HEK293 (cell line): ENCODE data around the gene AMD1.

Experiments used
- KLF1 ChIP-seq: fragments of 450-650 bp; formaldehyde crosslinking; IDR thresholded peaks from 2 replicates; pipeline ENCODE4 v1.5.1; 2016; ENCODE audit warnings: missing biosample characterization, missing genetic modification characterization
- KLF8 ChIP-seq: fragments of 450-650 bp; formaldehyde crosslinking; IDR thresholded peaks from 2 replicates; pipeline ENCODE4 v1.5.1; 2016; ENCODE audit warnings: missing biosample characterization, missing genetic modification characterization
- OSR2 ChIP-seq: fragments of 450-650 bp; formaldehyde crosslinking; IDR thresholded peaks from 2 replicates; pipeline ENCODE4 v1.5.1; 2016; ENCODE audit warnings: missing biosample characterization, missing genetic modification characterization
- YY2 ChIP-seq: fragments of 450-650 bp; formaldehyde crosslinking; IDR thresholded peaks from 2 replicates; pipeline ENCODE4 v1.5.1; 2016; ENCODE audit warnings: missing biosample characterization, missing genetic modification characterization
- ZBTB17 ChIP-seq: fragments of 450-650 bp; formaldehyde crosslinking; IDR thresholded peaks from 2 replicates; pipeline ENCODE4 v1.5.1; 2016; ENCODE audit warnings: missing biosample characterization, missing genetic modification characterization
- ZNF202 ChIP-seq: fragments of 450-650 bp; formaldehyde crosslinking; IDR thresholded peaks from 2 replicates; pipeline ENCODE4 v1.5.1; 2016; ENCODE audit warnings: missing biosample characterization, missing genetic modification characterization, borderline replicate concordance
- ZNF350 ChIP-seq: fragments of 450-650 bp; formaldehyde crosslinking; IDR thresholded peaks from 2 replicates; pipeline ENCODE4 v1.5.0; 2017; ENCODE audit warnings: missing biosample characterization, mild to moderate bottlenecking, missing genetic modification characterization
- ZNF394 ChIP-seq: fragments of 450-650 bp; formaldehyde crosslinking; IDR thresholded peaks from 2 replicates; pipeline ENCODE4 v1.5.1; 2016; ENCODE audit warnings: missing biosample characterization, missing genetic modification characterization, mild to moderate bottlenecking, moderate library complexity, borderline replicate concordance
- ZNF549 ChIP-seq: fragments of 450-650 bp; IDR thresholded peaks from 2 replicates; pipeline ENCODE4 v1.5.1; 2018; ENCODE audit warnings: missing biosample characterization, missing genetic modification characterization, mild to moderate bottlenecking, inconsistent platforms, moderate library complexity
- ZNF677 ChIP-seq: fragments of 450-650 bp; IDR thresholded peaks from 2 replicates; pipeline ENCODE4 v1.5.0; 2018; ENCODE audit warnings: missing biosample characterization, mild to moderate bottlenecking, missing genetic modification characterization, moderate library complexity
- ZNF747 ChIP-seq: fragments of 450-650 bp; formaldehyde crosslinking; IDR thresholded peaks from 2 replicates; pipeline ENCODE4 v1.5.1; 2016; ENCODE audit warnings: missing biosample characterization, missing genetic modification characterization
- ZNF776 ChIP-seq: fragments of 450-650 bp; formaldehyde crosslinking; IDR thresholded peaks from 2 replicates; pipeline ENCODE4 v1.5.0; 2017; ENCODE audit warnings: missing biosample characterization, missing genetic modification characterization, borderline replicate concordance
- ZNF843 ChIP-seq: fragments of 450-650 bp; formaldehyde crosslinking; IDR thresholded peaks from 2 replicates; pipeline ENCODE4 v1.5.1; 2016; ENCODE audit warnings: missing biosample characterization, missing genetic modification characterization
- TF ChIP-seq, protein P1 (sequence below): fragments of 450-650 bp; formaldehyde crosslinking; IDR thresholded peaks from 2 replicates; pipeline ENCODE4 v1.5.1; 2017; ENCODE audit warnings: missing biosample characterization, missing genetic modification characterization
- TF ChIP-seq, protein P2 (sequence below): fragments of 450-650 bp; formaldehyde crosslinking; IDR thresholded peaks from 2 replicates; pipeline ENCODE4 v1.5.1; 2016; ENCODE audit warnings: missing biosample characterization, missing genetic modification characterization
- TF ChIP-seq, protein P3 (sequence below): fragments of 450-650 bp; formaldehyde crosslinking; IDR thresholded peaks from 2 replicates; pipeline ENCODE4 v1.5.1; 2016; ENCODE audit warnings: missing biosample characterization, missing genetic modification characterization
- TF ChIP-seq, protein P4 (sequence below): fragments of 450-650 bp; formaldehyde crosslinking; IDR thresholded peaks from 2 replicates; pipeline ENCODE4 v1.5.1; 2016; ENCODE audit warnings: missing biosample characterization, missing genetic modification characterization
- TF ChIP-seq, protein P5 (sequence below): fragments of 450-650 bp; formaldehyde crosslinking; IDR thresholded peaks from 2 replicates; pipeline ENCODE4 v1.5.1; 2016; ENCODE audit warnings: missing biosample characterization, missing genetic modification characterization
- TF ChIP-seq, protein P6 (sequence below): fragments of 450-650 bp; formaldehyde crosslinking; IDR thresholded peaks from 2 replicates; pipeline ENCODE4 v1.5.1; 2016; ENCODE audit warnings: missing biosample characterization, missing genetic modification characterization
- TF ChIP-seq, protein P7 (sequence below): fragments of 450-650 bp; formaldehyde crosslinking; IDR thresholded peaks from 2 replicates; pipeline ENCODE4 v1.5.0; 2017; ENCODE audit warnings: missing biosample characterization, missing genetic modification characterization, borderline replicate concordance

The AMD1 gene

DNA sequence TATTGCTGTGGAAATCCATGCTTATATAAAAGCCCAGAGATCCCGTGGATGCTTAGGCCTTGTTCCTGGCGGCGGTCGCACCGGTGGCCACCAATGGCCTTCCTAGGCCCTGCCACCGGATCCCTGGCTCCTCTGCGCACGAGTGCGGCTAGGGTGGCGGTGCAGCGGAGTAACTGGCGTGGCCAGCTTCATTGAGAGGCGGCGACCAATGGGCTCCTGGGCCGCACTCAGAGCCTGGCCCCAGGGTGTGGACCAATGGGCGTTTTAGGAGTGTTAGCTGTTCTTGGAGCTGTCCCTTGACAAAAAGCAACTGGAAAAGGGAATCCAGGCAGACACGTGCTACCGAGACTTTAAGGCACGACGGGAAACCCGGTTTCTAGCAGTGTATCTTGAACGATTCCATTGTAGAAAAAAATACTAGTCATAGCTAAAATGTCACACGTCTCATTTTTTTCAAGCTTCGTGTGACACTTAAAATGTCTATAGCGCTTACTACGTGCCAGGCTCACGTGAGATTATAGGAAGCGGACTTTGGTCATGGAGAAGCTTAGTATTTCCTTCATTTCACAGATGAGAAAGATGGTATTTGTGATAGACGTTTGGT is 1.7 kb downstream of the AMD1 start (continued):
- TF ChIP-seq ZNF747 (tag by site-specific recombination): no peak
- TF ChIP-seq, protein P1, sequence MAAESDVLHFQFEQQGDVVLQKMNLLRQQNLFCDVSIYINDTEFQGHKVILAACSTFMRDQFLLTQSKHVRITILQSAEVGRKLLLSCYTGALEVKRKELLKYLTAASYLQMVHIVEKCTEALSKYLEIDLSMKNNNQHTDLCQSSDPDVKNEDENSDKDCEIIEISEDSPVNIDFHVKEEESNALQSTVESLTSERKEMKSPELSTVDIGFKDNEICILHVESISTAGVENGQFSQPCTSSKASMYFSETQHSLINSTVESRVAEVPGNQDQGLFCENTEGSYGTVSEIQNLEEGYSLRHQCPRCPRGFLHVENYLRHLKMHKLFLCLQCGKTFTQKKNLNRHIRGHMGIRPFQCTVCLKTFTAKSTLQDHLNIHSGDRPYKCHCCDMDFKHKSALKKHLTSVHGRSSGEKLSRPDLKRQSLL: no peak
- TF ChIP-seq ZNF549: no peak
- TF ChIP-seq, protein P2, sequence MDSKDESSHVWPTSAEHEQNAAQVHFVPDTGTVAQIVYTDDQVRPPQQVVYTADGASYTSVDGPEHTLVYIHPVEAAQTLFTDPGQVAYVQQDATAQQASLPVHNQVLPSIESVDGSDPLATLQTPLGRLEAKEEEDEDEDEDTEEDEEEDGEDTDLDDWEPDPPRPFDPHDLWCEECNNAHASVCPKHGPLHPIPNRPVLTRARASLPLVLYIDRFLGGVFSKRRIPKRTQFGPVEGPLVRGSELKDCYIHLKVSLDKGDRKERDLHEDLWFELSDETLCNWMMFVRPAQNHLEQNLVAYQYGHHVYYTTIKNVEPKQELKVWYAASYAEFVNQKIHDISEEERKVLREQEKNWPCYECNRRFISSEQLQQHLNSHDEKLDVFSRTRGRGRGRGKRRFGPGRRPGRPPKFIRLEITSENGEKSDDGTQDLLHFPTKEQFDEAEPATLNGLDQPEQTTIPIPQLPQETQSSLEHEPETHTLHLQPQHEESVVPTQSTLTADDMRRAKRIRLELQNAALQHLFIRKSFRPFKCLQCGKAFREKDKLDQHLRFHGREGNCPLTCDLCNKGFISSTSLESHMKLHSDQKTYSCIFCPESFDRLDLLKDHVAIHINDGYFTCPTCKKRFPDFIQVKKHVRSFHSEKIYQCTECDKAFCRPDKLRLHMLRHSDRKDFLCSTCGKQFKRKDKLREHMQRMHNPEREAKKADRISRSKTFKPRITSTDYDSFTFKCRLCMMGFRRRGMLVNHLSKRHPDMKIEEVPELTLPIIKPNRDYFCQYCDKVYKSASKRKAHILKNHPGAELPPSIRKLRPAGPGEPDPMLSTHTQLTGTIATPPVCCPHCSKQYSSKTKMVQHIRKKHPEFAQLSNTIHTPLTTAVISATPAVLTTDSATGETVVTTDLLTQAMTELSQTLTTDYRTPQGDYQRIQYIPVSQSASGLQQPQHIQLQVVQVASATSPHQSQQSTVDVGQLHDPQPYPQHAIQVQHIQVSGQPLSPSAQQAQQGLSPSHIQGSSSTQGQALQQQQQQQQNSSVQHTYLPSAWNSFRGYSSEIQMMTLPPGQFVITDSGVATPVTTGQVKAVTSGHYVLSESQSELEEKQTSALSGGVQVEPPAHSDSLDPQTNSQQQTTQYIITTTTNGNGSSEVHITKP: peak; percentile 55; the same call in 1 of the 2 replicates
- TF ChIP-seq KLF8 (tag by site-specific recombination): peak; percentile 0; the same call in 1 of the 2 replicates
- no peak for TF ChIP-seq ZNF350 (tag by site-specific recombination)
- TF ChIP-seq ZNF776 (tag by site-specific recombination): no peak
- TF ChIP-seq YY2: no peak
- TF ChIP-seq, protein P3, sequence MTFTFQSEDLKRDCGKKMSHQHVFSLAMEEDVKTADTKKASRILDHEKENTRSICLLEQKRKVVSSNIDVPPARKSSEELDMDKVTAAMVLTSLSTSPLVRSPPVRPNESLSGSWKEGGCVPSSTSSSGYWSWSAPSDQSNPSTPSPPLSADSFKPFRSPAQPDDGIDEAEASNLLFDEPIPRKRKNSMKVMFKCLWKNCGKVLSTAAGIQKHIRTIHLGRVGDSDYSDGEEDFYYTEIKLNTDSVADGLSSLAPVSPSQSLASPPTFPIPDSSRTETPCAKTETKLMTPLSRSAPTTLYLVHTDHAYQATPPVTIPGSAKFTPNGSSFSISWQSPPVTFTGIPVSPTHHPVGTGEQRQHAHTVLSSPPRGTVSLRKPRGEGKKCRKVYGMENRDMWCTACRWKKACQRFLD: no peak
- TF ChIP-seq ZNF394 (tag by site-specific recombination): peak; percentile 80
- no peak for TF ChIP-seq ZNF202 (tag by site-specific recombination)
- TF ChIP-seq, protein P4, sequence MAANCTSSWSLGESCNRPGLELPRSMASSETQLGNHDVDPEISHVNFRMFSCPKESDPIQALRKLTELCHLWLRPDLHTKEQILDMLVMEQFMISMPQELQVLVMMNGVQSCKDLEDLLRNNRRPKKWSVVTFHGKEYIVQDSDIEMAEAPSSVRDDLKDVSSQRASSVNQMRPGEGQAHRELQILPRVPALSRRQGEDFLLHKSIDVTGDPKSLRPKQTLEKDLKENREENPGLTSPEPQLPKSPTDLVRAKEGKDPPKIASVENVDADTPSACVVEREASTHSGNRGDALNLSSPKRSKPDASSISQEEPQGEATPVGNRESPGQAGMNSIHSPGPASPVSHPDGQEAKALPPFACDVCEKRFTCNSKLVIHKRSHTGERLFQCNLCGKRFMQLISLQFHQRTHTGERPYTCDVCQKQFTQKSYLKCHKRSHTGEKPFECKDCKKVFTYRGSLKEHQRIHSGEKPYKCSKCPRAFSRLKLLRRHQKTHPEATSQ (tag by site-specific recombination): no peak
- TF ChIP-seq, protein P5, sequence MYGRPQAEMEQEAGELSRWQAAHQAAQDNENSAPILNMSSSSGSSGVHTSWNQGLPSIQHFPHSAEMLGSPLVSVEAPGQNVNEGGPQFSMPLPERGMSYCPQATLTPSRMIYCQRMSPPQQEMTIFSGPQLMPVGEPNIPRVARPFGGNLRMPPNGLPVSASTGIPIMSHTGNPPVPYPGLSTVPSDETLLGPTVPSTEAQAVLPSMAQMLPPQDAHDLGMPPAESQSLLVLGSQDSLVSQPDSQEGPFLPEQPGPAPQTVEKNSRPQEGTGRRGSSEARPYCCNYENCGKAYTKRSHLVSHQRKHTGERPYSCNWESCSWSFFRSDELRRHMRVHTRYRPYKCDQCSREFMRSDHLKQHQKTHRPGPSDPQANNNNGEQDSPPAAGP (tag by site-specific recombination): no peak; the same call in 1 of the 2 replicates
- no peak for TF ChIP-seq KLF1
- TF ChIP-seq ZNF677 (tag by site-specific recombination): peak; percentile 55; the same call in 1 of the 2 replicates
- TF ChIP-seq, protein P6, sequence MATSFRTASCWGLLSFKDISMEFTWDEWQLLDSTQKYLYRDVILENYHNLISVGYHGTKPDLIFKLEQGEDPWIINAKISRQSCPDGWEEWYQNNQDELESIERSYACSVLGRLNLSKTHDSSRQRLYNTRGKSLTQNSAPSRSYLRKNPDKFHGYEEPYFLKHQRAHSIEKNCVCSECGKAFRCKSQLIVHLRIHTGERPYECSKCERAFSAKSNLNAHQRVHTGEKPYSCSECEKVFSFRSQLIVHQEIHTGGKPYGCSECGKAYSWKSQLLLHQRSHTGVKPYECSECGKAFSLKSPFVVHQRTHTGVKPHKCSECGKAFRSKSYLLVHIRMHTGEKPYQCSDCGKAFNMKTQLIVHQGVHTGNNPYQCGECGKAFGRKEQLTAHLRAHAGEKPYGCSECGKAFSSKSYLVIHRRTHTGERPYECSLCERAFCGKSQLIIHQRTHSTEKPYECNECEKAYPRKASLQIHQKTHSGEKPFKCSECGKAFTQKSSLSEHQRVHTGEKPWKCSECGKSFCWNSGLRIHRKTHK (tag by site-specific recombination): no peak
- TF ChIP-seq, protein P7, sequence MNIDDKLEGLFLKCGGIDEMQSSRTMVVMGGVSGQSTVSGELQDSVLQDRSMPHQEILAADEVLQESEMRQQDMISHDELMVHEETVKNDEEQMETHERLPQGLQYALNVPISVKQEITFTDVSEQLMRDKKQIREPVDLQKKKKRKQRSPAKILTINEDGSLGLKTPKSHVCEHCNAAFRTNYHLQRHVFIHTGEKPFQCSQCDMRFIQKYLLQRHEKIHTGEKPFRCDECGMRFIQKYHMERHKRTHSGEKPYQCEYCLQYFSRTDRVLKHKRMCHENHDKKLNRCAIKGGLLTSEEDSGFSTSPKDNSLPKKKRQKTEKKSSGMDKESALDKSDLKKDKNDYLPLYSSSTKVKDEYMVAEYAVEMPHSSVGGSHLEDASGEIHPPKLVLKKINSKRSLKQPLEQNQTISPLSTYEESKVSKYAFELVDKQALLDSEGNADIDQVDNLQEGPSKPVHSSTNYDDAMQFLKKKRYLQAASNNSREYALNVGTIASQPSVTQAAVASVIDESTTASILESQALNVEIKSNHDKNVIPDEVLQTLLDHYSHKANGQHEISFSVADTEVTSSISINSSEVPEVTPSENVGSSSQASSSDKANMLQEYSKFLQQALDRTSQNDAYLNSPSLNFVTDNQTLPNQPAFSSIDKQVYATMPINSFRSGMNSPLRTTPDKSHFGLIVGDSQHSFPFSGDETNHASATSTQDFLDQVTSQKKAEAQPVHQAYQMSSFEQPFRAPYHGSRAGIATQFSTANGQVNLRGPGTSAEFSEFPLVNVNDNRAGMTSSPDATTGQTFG (tag by site-specific recombination): no peak
- peak; percentile 76 for TF ChIP-seq ZBTB17 (tag by site-specific recombination)
- TF ChIP-seq ZNF843 (tag by site-specific recombination): no peak
- peak; percentile 36; the same call in 1 of the 2 replicates for TF ChIP-seq OSR2 (tag by site-specific recombination)
